C4-2B (cell line): ENCODE data around the gene AAMDC.

Source experiments
- ZFX ChIP-seq: fragments of 450-650 bp; IDR thresholded peaks from 2 replicates; pipeline ENCODE4 v1.6.1; 2017
- TF ChIP-seq, protein P1 (sequence below): fragments of 450-650 bp; conservative IDR thresholded peaks from 2 replicates; pipeline ENCODE4 v1.5.1; 2017; ENCODE audit warnings: mild to moderate bottlenecking

DNA sequence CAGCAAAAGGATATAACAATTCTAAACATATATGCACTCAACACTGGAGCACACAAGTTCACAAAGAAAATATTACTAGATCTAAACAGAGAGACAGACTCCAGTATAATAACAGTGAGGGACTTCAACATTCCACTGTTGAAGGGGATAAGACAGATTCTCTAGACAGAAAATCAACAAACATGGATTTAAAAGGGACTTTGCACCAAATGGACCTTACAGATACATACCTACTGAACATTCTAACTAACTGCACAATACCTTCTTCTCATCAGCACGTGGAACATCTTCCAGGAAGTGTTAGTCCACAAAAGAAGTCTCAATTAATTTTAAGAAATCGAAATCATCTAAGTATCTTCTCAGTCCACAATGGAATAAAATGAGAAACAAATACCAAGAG, 27.0 kb upstream of the AAMDC start:
- TF ChIP-seq, protein P1, sequence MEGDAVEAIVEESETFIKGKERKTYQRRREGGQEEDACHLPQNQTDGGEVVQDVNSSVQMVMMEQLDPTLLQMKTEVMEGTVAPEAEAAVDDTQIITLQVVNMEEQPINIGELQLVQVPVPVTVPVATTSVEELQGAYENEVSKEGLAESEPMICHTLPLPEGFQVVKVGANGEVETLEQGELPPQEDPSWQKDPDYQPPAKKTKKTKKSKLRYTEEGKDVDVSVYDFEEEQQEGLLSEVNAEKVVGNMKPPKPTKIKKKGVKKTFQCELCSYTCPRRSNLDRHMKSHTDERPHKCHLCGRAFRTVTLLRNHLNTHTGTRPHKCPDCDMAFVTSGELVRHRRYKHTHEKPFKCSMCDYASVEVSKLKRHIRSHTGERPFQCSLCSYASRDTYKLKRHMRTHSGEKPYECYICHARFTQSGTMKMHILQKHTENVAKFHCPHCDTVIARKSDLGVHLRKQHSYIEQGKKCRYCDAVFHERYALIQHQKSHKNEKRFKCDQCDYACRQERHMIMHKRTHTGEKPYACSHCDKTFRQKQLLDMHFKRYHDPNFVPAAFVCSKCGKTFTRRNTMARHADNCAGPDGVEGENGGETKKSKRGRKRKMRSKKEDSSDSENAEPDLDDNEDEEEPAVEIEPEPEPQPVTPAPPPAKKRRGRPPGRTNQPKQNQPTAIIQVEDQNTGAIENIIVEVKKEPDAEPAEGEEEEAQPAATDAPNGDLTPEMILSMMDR: no peak
- no peak for TF ChIP-seq ZFX
